G401.6 (cell line): ENCODE measurements around the gene FRMD4B.
A peak's percentile ranks its signal among the peaks of the same experiment; 100 is the strongest.
"Not testable (repeated sequence)": the region's sequence is repeated elsewhere in the genome, so short reads cannot be mapped to it uniquely, and the experiment has no call there.

ENCODE experiments used
- FAIRE-seq: peaks from 2 replicates; lab custom pipeline; 2012; peaks lifted over from hg19 to GRCh38; lab: Jason Lieb, UNC

FRMD4B gene

DNA sequence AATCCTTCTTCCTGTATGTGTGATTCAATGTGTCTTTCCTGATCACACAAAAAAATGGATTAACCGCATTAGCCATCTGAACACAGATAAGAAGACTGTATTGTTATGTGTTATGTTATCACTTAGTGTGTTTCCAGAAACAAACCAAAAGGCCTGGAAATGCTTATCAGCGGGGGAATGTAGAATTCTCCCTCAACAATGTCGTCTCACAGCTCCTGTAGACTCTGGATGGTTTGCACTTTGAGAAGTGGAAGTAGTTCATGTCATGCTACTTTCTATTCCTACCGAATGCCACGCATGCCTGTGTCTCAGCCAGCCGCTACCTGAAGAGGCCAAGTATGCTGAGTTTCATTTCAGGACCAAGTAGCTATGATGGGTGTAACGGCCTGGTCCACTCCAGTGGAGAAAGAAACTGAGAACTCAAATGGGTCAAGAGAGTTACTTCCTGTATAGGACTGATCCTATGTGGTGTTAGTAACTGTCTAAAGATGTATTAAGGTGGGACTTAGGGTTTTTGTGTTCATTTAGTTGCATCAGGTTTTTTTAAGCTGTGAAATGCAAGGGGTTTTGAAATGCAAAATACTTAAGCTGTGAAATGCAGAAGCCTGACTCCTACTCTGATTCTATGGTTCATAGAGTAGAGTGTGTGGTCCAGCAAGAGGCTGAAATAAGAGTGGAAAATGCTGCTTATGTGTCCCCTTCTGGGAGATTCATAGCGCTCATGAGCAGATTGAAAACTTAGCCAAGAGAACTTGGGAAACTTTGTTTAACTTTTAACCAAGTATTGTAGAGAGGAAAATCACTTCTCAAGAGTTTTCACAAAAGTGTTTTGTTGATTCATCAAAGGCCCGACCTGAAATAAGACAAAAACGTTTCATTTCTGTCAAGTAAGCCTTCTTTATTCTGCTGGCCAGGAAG is 145.0 kb downstream of the FRMD4B start:
- no peak for FAIRE-seq

DNA sequence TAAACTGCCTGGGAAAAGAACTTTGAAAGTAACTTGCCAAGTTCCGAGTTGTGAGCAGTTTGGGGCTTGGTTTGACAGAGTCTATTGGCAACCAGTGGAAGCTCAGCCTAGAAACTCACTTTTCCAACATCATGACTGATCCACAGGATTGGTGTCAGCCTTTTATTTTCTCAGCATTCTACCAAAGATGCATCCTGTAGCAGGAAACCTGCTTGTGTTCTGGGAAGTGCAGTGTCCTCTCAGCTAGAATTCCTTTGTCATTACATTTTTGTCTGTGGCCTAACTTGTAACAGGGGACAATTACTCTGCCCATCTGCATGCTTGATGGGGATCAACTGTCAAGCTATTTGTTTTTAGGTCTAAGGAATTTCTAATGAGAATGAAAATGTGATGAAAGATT is 146.8 kb downstream of the FRMD4B start:
- FAIRE-seq, result peak; percentile 8

DNA sequence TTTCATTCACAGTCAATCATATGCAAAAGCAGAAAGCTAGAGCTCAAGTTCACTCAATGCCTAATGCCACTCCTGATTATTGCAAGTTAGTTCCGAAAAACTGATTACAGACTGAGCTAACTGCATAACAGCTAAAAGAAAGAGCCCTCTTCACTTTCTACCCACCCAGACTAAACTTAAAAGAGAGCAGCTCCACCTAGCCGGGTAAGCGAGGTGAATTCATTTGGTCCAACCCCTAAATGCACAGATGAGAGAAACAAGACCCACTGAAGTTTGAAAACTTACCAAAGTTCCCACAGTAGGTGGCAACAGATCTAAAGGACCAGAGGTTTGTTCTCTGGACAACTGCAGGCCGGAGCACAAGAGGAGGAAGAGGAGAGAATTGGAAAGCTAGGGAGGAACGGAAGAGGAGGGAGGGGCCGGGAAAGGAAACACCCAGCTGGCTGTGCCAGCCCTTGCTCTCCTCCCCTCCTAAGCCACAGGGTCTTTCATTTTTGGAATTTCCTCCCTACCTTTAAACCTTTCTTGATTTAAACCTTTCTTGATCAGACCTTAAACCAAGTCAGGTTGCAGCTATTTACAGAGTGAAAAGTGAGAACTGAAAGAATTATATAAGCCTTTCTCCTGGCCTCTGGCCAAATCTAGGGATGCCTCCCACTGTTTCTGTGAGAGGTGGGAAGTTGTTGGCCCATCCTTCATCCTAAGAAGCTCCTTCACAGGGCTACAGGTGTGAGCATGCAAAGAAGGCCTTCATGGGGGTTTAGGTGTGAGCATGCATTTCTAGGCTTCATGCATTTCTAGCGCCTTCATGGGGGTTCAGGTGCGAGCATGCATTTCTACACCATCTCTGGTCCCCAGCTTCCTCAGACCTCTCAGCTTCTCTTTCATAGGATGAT is 148.8 kb downstream of the FRMD4B start:
- FAIRE-seq, result no peak

DNA sequence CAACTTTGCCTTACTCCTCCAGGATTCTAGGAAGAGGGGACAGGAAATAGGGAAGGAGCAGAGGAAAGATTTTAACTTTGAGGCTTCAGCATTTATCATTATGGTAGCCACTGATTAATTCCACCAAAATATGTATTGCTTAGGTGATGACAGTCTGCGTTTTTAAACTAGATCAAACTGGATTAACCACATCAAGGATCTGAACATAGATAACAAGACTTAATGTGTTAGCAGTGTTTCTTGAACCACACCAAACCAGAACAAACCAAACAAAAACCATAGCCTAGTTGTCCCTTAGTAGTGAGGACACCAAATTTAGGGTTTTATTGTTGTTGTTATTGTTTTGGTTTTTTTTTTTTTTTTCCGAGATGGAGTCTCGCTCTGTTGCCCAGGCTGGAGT is 150.0 kb downstream of the FRMD4B start:
- no peak for FAIRE-seq

DNA sequence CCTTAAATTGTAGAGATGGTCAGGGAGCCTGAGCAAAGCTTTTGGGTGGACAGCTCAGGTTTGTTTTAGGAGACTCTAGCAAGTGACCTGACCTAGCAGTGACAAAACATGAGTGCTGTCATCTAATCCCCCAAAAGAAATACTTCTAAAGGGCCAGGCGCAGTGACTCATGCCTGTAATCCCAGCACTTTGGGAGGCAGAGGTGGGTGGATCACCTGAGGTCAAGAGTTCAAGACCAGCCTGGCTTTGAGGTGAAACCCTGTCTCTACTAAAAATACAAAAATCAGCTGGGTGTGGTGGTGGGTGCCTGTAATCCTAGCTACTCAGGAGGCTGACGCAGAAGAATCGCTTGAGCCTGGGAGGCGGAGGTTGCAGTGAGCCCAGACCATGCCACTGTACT is 150.7 kb downstream of the FRMD4B start:
- FAIRE-seq, result not testable (repeated sequence)

DNA sequence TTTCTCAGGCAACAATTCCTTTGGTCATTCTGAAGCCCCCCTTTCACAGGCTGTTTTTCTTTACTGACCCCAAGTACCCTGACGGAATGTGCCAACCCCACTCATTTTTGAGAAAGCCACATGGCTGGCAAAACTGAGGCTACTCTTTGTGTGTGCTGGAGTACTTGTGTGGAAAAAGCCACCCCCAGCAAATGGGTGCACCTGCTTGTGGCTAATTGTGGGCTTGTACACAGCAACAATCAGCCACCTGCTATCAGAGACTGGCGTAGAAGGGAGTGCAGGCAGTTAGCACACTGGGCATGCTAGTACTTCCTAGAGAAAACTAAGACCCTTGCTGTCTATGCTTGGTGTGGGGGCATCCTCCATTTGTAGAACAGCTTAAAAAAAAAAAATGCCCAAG is 153.4 kb downstream of the FRMD4B start:
- FAIRE-seq, result no peak

DNA sequence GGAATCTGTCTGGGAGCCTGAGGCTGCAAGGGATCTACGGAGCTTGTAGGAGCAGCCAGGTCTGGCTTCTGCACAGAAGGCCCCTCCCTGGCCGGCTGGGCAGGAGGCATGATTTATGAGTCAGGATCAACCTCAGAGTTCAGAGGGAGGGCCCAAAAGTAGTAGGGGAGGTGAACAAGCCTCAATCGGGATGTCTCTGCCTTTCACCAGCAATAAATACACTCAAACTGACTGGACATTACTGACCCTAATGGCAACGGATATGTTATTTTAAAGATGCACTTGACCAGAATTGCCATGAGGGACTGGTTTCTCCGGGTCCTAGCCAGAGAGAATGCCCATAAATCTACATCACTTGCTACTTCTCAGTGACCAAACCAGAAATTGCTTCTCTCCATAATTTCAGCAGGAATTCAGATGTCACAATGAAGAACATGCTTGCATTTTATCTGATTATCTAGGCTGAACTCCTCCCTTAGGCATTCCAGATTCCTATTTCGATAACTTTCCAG is 153.9 kb downstream of the FRMD4B start:
- no peak for FAIRE-seq

DNA sequence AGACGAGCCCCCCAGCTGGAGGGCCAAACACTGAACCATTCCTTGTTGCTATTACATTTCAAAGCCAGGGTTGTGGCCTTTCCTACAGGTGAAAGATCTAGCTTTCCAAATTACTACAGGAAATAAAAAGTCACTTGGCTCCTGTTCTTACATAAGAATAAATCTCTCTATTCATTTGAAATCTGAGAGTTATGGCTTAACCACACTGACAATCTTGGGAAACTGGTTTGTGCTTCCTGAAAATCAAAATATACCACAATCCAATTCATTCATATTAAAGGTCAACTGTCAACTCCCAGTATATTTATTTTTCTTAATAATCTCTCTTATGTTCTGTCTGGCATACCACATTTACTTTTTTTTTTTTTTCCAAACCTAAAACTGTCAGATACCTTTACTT is 159.8 kb downstream of the FRMD4B start:
- FAIRE-seq, result no peak

DNA sequence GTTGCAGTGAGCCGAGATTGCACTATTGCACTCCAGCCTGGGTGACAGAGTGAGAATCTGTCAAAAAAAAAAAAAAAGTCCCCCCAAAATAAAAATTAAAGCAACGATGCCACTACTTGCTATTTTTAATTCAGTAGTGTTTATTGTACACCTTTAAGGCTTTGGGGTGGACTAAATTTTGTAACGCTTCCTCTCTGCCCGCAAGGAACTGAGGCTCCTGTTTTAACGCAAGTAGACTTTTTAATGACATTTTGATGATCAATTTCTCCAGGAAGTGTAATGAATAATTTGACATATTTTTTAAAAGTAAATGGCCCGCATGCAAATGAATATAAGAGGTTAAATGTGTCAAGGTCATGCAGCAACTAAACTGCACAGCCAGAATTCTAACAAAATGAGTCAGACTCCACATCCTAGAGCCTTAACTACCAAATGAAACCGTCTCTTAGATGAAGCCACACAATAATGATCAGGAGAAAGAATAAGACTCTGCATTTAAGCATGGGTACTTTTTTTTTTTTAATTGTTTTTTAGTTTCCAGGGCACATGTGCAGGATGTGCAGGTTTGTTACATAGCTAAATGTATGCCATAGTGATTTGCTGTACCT is 166.7 kb downstream of the FRMD4B start:
- FAIRE-seq, result no peak

DNA sequence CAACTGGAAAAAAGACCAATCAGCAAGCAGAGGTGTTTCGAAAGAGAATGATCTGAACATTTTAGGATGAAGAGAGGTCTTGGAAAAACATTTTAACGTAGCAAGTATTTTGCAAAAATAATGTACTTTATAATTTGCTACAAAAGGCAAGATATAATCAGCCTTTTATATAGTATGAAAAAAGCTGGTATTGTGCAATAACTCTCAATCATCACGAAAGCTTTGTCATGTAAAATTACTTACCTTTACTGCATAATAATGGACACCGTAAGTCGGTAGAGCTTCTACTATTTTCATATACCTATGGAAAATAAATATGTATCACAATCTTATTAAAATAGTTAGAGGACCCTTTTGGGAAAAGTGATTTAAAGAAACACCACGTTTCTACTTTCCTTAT is 167.8 kb downstream of the FRMD4B start:
- no peak for FAIRE-seq

DNA sequence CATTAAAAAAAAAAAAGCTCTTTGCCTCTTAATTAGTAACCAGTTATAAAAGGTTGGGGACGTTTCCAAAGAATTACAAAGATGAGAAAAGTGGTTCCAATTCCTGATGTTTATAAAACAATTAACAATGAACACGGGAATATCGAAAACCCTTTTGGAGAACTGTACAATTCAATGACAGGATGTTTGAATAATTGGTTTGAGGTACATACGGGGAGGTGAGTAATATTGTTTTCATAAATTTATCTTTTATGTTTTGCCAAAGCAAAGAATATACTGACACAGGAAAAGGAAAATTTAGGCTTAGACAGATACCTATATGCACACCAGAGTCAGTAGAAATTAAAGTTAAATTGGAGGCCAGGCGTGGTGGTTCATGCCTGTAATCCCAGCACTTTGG is 168.9 kb downstream of the FRMD4B start:
- FAIRE-seq, result no peak

DNA sequence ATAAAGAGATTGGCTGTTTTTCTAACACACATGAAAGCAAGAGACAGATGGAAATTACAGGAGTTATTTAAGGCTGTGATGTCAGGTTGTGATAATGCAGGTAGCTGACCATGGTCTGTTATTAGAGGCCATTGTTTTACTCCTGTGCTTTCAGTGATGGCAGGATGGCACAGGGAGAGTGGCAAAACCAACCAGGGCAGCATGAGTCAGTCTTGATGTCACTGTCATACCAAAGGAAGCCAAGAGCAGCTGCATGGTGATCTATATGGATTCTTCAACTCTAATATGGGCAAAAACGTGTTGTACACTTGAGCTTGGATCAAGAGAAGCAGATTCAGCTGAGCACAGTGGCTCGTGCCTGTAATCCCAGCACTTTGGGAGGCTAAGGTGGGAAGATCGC is 171.6 kb downstream of the FRMD4B start:
- FAIRE-seq, result no peak

DNA sequence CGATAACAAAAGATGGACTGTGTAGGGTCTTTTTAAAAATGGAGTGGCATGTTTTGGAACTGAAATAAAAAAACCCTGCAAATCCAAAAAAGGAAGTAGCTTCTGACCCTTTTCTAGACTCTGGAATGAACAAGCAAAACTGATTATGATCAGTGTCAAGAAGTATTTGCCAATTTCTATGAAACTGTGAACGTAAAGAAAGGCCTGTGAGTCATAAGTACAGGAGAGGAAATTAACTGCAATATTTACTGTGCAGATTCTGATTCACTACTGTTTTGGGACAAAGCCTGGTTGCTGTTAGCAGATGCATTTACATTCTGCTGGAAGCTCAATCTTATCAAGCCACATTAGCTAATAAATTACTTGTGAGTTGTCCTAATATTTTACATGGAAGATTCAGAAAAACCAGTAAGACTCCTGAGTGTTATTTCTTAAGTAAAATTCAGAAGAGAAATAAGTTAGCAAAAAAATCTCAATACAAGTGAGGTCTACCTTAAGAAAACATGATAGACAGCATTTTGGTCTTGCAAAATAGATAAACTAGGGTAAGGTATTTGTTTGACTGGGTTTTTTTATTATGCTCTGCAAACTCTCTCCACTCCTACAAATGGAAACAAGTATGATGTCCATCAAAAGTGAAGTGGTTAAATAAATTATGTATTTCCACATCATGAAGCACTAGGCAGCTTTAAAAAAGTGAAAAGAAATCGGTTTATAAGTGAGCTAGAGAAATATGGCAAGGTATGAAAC is 173.3 kb downstream of the FRMD4B start:
- no peak for FAIRE-seq

DNA sequence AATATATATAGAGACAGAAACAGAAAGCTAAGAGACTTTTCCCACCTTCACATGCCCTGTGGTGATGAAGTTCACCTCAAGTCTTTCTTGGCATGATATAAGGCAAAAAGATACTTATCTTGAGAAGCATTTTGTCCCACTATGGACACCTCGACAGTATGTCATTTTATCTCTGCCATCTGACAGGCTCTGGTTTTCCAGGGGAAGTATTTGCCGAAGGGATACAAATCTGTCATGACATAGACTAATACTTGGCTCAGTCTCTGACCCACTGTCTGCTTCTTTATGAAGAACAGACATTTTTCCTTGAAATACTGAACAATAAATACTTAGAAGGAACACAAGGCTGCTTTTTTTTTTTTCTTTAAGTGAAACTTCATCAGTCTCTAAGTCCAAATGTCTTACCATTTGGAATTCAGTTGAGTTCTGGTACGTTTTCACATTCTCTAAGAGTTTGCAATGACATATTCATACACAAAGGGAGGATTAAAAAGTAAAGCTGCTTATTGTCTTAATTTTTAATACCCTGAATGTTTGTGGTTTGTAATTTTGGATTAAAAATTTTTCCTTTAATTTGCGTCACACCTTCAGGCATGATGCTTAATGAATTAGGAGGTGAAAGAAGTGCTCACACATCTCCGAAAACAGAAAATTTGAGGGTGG is 175.7 kb downstream of the FRMD4B start:
- FAIRE-seq, result no peak

DNA sequence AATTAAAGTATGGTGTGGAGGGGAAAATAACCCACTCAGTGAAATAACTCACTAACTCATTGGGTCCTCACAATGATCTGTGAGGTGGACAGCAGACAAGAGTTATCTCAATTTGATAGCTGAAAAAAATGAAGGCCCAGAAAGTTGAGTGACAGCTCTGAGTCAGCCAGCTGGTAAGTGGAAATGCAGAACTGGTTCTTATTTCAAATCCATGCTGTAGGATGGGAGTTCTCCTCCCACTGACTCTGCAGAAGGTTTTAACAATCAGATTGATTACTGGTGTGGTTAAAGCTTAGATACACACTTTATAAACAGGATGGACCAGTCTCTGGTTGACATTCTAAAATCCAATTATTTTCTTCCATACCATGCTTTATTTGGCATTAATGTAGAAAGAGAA is 176.5 kb downstream of the FRMD4B start:
- FAIRE-seq, result no peak

DNA sequence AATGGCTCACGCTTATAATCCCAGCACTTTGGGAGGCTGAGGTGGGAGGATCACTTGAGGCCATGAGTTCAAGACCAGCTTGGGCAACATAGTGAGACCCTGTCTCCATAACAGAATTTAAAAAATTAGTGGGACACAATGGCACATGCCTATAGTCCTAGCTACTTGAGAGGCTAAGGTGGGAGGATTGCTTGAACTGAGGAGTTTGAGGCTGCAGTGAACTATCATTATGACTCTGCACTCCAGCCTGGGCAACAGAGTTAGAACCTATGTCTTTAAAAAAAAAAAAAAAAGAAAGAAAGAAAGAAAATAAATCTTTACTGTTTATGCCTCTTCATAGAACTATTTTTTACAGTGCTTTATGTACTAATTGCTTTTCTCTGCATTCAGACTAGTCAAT is 178.9 kb downstream of the FRMD4B start:
- FAIRE-seq, result no peak

DNA sequence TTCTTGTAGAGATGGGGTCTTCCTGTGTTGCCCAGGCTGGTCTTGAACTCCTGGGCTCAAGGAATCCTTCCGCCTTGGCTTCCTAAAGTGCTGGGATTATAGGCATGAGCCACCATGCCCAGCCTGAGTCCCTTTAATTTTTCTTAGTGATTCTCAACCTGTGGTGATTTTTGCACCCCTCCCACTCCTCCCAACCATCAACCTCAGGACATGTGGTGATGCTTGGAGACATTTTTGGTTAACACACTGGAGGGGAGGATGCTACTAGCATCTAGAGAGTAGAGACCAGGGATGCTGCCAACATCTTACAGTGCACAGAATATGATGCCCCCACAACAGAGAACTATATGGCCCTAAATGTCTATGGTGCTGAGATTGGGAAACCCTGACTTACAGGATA is 180.5 kb downstream of the FRMD4B start:
- FAIRE-seq, result no peak

DNA sequence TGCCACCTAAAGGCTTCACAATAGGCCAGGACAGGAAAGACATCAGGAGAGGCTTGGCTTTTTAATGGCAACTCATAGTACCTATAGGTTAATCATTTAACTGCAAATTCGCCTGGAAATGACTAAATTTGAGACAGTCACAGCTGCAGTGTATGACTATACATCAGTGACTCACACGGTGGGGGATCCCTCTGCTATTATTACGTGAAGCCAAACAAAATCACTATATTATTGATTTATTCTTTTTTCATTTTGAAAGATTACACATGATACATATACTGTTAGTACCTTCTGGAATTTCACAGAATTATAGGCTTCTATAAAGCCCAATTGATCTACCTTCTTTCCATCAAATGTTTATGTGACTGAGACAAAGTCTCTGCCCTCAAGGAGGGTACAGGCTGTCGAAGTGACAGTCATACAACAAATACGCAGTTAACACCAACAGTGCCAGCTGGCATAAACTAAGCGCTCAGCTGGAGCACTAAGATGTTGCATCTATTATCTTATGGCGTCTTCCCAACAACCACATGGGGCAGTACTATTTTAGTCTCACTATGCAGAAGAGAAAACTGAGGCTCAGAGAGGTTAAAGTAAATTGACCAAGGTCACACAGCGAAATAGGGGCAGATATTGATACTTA is 181.5 kb downstream of the FRMD4B start:
- FAIRE-seq, result no peak

DNA sequence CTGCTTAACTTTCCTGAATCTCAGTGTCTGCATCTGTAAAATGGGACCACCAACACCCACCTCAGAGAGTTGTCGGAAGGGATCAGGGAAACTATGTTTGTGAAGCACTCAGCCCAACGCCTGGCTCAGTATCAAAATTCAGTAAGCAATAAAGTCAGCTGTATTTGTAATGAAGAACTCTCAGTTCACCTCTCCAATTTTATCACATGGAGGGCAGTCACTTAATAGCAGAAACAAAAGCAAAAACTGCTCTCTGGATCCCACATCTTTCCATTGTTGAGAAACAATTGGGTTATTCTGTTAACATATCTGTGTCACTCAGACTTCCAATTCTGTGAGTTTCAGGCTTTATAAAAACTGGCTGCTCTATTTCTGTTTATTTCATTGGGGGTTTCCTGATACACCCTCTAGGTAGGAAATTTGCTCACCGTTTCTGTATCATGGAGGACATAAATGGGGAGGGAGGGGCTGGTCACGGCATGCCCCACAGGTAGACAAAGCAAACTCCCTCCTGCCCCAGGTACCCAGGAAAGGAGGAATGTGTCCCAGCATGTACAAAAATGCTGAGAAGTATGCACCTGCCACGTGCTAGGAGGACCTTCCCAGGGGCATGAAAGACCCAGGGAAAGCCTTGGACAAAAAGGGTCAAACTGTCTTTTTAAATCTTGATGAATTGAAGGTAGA is 182.1 kb downstream of the FRMD4B start:
- FAIRE-seq, result no peak

DNA sequence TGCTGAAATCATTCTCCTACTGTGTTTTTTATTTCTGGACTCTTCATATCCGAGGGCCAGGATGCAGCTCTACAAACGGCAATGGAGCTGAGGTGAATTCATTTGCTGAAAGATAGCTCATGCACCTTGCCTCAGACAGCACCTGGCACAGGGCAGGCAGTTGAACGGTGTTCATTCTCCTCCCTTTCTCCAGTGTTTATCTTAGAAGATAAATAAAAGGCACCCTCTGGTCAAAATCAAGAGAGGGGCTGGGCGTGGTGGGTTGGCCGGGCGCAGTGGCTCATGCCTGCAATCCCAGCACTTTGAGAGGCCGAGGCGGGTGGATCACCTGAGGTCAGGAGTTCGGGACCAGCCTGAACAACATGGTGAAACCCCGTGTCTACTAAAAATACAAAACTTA is 184.2 kb downstream of the FRMD4B start:
- no peak for FAIRE-seq
